ENCODE data around the gene FSTL3.

GRCh38 chr19:642767-643727, 33.1 kb upstream of the FSTL3 start:
- TF ChIP-seq ZNF639 (CRISPR knock-in tag; conservative IDR thresholded peaks at IDR 0.05) (no peak), ZNF292 (CRISPR knock-in tag; IDR thresholded peaks at IDR 0.05; ENCODE audit: borderline replicate concordance, low read depth) (no peak), CREB1 (IDR thresholded peaks at IDR 0.05) (no peak), CREB1 (CRISPR knock-in tag; IDR thresholded peaks at IDR 0.05) (no peak), CTCF (CRISPR knock-in tag; IDR thresholded peaks at IDR 0.05) (no peak)

Measured in HepG2 (cell line).